Activated B cell treated with CpG ODN at 0.5 μM for 24 hours (primary cell): ENCODE results near the gene TMEM38B. TPM values are rescaled to one million over a fixed set of nuclear protein-coding genes. Genes with fewer than 3 reads are reported as not detected.

Experiments
- ATAC-seq: fragments of 200-7000 bp; cut with Tn5 transposase; one replicate; pipeline ENCODE4 v1.10.0; 2021; ENCODE audit warnings: low read depth, mild to moderate bottlenecking, moderate library complexity
- CTCF ChIA-PET: fragments of 350-600 bp; sonication (Branson Sonifier 250); formaldehyde crosslinking; loops from one replicate; lab custom pipeline; 2021; ENCODE audit warnings: antibody characterized with exemption; lab: Charles Lee
- POLR2A ChIA-PET: fragments of 350-600 bp; sonication (Branson Sonifier 250); formaldehyde crosslinking; loops from one replicate; lab custom pipeline; 2021; ENCODE audit warnings: antibody characterized with exemption; lab: Charles Lee
- DNase-seq: peaks from one replicate; pipeline ENCODE4 v3.0.0; 2022
- H3K27ac Mint-ChIP-seq: one replicate; pipeline ENCODE4 v1.8.0; 2020; ENCODE audit warnings: mixed read lengths
- H3K27me3 Mint-ChIP-seq: one replicate; pipeline ENCODE4 v1.8.0; 2021; ENCODE audit warnings: mixed read lengths
- H3K36me3 Mint-ChIP-seq: one replicate; pipeline ENCODE4 v1.8.0; 2021; ENCODE audit warnings: low read depth, mixed read lengths
- H3K4me1 Mint-ChIP-seq: one replicate; pipeline ENCODE4 v1.8.0; 2021; ENCODE audit warnings: mixed read lengths
- H3K4me3 Mint-ChIP-seq: one replicate; pipeline ENCODE4 v1.8.0; 2020; ENCODE audit warnings: mild to moderate bottlenecking, mixed read lengths
- H3K9me3 Mint-ChIP-seq: one replicate; pipeline ENCODE4 v1.8.0; 2020; ENCODE audit warnings: mixed read lengths
- intact Hi-C: fragments of 100-400 bp; cut with micrococcal nuclease; formaldehyde crosslinking; loops from one replicate; pipeline ENCODE4 v1.15.1; 2024
- total RNA-seq: library from RNA; stranded (reverse); gene quantifications from 2 replicates; pipeline ENCODE4 v1.2.3, GENCODE V29; 2022
- TF ChIP-seq, protein P1 (sequence below): fragments of 200-600 bp; IDR thresholded peaks from one replicate; pipeline ENCODE4 v1.8.0; 2022; ENCODE audit warnings: antibody characterized with exemption, mild to moderate bottlenecking

TMEM38B gene
- total RNA-seq, 1 donor from 2014 or later = 12.7 TPM

GRCh38 chr9:105708405-105708804, 14.1 kb downstream of the TMEM38B start:
- POLR2A ChIA-PET = no interaction called here
- CTCF ChIA-PET = no interaction called here
- Mint-ChIP-seq H3K9me3 (no peaks in the 10 kb centered on the region), H3K36me3 (peaks cover 23% of the 10 kb centered on the region), H3K27ac (peak overlapping the region; percentile 13), H3K27me3 (no peaks in the 10 kb centered on the region), H3K4me1 (peaks cover 4% of the 10 kb centered on the region), H3K4me3 (no peak overlapping the region)
- DNase-seq (no peak), ATAC-seq (no peak)
- TF ChIP-seq, protein P1, sequence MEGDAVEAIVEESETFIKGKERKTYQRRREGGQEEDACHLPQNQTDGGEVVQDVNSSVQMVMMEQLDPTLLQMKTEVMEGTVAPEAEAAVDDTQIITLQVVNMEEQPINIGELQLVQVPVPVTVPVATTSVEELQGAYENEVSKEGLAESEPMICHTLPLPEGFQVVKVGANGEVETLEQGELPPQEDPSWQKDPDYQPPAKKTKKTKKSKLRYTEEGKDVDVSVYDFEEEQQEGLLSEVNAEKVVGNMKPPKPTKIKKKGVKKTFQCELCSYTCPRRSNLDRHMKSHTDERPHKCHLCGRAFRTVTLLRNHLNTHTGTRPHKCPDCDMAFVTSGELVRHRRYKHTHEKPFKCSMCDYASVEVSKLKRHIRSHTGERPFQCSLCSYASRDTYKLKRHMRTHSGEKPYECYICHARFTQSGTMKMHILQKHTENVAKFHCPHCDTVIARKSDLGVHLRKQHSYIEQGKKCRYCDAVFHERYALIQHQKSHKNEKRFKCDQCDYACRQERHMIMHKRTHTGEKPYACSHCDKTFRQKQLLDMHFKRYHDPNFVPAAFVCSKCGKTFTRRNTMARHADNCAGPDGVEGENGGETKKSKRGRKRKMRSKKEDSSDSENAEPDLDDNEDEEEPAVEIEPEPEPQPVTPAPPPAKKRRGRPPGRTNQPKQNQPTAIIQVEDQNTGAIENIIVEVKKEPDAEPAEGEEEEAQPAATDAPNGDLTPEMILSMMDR = no peak
- intact Hi-C loops = loop anchor here (1.0 kb wide), 1 partner anchor 14 kb away; the partner anchor contains the start of gene TMEM38B

GRCh38 chr9:105710638-105711037, 16.3 kb downstream of the TMEM38B start:
- ChIA-PET POLR2A (no interaction called here), CTCF (no interaction called here)
- Mint-ChIP-seq H3K4me3 (no peak overlapping the region), H3K4me1 (peaks cover 4% of the 10 kb centered on the region), H3K27me3 (no peaks in the 10 kb centered on the region), H3K36me3 (peaks cover 23% of the 10 kb centered on the region), H3K27ac (no peak overlapping the region), H3K9me3 (no peaks in the 10 kb centered on the region)
- ATAC-seq = no peak
- intact Hi-C loops = no loop called here
- DNase-seq = no peak
- TF ChIP-seq, protein P1 = no peak

DNA sequence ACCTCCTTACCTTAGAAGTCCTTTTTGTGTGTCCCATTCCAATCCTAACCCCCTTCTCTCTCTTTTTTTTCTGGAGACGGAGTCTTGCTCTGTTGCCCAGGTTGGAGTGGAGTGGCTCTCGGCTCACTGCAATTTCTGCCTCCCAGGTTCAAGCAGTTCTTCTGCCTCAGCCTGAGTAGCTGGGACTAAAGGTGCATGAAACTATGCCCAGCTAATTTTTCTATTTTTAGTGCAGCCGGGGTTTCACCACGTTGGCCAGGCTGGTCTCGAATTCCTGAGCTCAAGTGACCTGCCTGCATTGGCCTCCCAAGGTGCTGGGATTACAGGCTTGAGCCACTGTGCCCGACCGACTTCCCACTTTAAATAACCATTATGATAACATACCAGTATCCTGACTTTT, 17.5 kb downstream of the TMEM38B start:
- intact Hi-C loops = no loop called here

DNA sequence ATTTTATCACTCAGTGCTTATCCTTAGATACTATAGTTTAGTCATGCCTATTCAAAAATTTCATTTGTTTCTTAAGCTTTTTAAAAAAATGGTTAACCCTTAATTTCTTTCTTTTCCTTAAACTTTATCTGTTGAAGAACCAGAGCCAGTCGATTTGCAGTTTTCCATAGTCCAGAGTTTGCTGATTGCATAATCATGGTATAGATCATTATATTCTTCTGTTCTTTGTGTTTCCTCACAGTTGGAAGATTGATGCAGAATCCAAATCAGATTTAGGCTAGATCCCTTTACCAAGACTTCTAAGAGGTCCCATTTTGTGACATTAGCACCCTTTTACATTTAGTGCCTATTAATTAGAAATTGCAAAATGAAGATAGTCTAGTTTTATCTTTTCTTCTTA, 18.0 kb downstream of the TMEM38B start:
- CTCF ChIA-PET = no interaction called here

More for the DNA sequence above, 17.5 kb downstream of the TMEM38B start:
- no peak overlapping the region for H3K4me3 Mint-ChIP-seq
- no peaks in the 10 kb centered on the region for H3K27me3 Mint-ChIP-seq
- CTCF ChIA-PET = no interaction called here
- no peaks in the 10 kb centered on the region for H3K9me3 Mint-ChIP-seq
- TF ChIP-seq, protein P1 = no peak
- H3K4me1 Mint-ChIP-seq = peaks cover 4% of the 10 kb centered on the region
- DNase-seq (no peak), ATAC-seq (no peak)
- peaks cover 16% of the 10 kb centered on the region for H3K36me3 Mint-ChIP-seq
- H3K27ac Mint-ChIP-seq = no peak overlapping the region
- POLR2A ChIA-PET = no interaction called here

DNA sequence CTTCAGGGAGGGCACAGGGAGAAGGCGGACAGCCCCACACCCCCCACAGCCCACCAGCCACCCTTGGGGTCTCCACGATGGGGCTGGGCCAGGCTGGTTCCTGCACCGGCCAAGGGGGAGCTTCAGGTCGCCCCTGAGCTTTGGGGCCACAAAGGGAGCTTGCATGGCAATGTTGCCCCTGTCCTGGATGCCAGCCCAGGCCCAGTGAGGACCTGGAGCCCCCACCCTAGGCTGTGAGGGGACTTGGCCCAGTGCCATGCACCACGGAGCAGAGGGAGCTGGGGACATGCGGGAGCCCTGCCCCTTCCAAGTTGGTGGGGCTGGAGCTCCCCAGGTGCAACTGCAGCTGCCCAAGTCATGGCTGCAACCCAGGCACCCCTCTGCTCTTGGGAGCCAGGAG, 18.4 kb downstream of the TMEM38B start:
- Mint-ChIP-seq H3K4me3 (no peak overlapping the region), H3K4me1 (peaks cover 4% of the 10 kb centered on the region), H3K36me3 (peaks cover 15% of the 10 kb centered on the region), H3K27ac (no peak overlapping the region), H3K9me3 (no peaks in the 10 kb centered on the region), H3K27me3 (no peaks in the 10 kb centered on the region)
- ATAC-seq (no peak), DNase-seq (no peak)
- CTCF ChIA-PET = no interaction called here
- POLR2A ChIA-PET = interaction anchor here (1.1 kb wide), 1 partner anchor 19 kb away, joined by 3 read pairs; the partner anchor contains the start of gene TMEM38B
- TF ChIP-seq, protein P1 = no peak
- intact Hi-C loops = no loop called here

More for the DNA sequence above, 18.0 kb downstream of the TMEM38B start:
- ATAC-seq = no peak
- intact Hi-C loops = no loop called here
- no peak overlapping the region for H3K27ac Mint-ChIP-seq
- peaks cover 15% of the 10 kb centered on the region for H3K36me3 Mint-ChIP-seq
- no peak overlapping the region for H3K4me3 Mint-ChIP-seq
- no peak for DNase-seq
- TF ChIP-seq, protein P1 = no peak
- H3K27me3 Mint-ChIP-seq = no peaks in the 10 kb centered on the region
- no peaks in the 10 kb centered on the region for H3K9me3 Mint-ChIP-seq
- POLR2A ChIA-PET = interaction anchor here (1.1 kb wide), 1 partner anchor 18 kb away, joined by 3 read pairs; the partner anchor contains the start of gene TMEM38B
- H3K4me1 Mint-ChIP-seq = peaks cover 4% of the 10 kb centered on the region
